Activated CD4-positive, alpha-beta T cell treated with anti-CD3 and anti-CD28 coated beads, Interleukin-2, amount 10 ng/mL, durations not matched to agents 24 days and 14 days (primary cell): ENCODE data around the gene IFNW1. TPM values are rescaled to one million over a fixed set of nuclear protein-coding genes. Genes with fewer than 3 reads are reported as not detected.
"Not testable (repeated sequence)": the region's sequence is repeated elsewhere in the genome, so short reads cannot be mapped to it uniquely, and the experiment has no call there.

Source experiments
- DNase-seq: peaks from one replicate; pipeline ENCODE4 v3.0.0; 2022
- H3K27ac Mint-ChIP-seq: one replicate; pipeline ENCODE4 v1.8.0; 2022; ENCODE audit warnings: mild to moderate bottlenecking, mixed read lengths
- H3K27me3 Mint-ChIP-seq: one replicate; pipeline ENCODE4 v1.8.0; 2022; ENCODE audit warnings: mixed read lengths
- H3K36me3 Mint-ChIP-seq: one replicate; pipeline ENCODE4 v1.8.0; 2022; ENCODE audit warnings: low read depth, mild to moderate bottlenecking, mixed read lengths
- H3K4me1 Mint-ChIP-seq: one replicate; pipeline ENCODE4 v1.8.0; 2021; ENCODE audit warnings: mixed read lengths
- H3K4me3 Mint-ChIP-seq: one replicate; pipeline ENCODE4 v1.8.0; 2022; ENCODE audit warnings: mild to moderate bottlenecking, moderate library complexity, mixed read lengths
- H3K9me3 Mint-ChIP-seq: one replicate; pipeline ENCODE4 v1.8.0; 2021; ENCODE audit warnings: mixed read lengths
- intact Hi-C: fragments of 100-400 bp; cut with micrococcal nuclease; formaldehyde crosslinking; loops from one replicate; pipeline ENCODE4 v1.15.1; 2023
- total RNA-seq: library from RNA; stranded (reverse); gene quantifications from 2 replicates; pipeline ENCODE4 v1.2.3, GENCODE V29; 2022

Gene IFNW1
- total RNA-seq: not detected in 2 replicates

DNA sequence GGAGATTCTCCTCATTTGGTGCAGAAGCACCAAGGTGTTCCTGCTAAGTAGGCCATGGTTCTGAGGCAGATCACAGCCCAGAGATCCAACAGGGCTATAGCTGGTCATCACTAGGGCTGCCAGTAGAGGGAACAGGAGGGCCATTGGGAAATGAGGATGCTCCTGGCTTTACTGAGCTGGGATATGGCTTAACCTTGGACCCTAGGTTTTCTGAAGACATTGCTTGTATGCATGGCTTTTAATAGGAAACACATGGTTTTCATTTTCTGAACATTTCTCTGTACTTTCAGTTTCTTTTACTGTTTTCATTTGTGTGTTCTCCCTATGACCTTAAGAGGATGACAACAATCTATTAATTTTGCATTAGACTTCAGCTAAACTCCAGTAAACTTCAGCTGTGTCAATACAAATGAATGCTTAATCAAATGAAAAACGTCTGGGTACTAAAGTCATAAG lies at the start of gene IFNW1:
IFNW1 (minus strand) TSS at position 406 of the 456 bp plus-strand sequence; CDS start at position 144, 262 bp downstream.
- peaks cover 8% of the 10 kb centered on the region for H3K27me3 Mint-ChIP-seq
- intact Hi-C loops: no loop called here
- H3K36me3 Mint-ChIP-seq: peaks cover 5% of the 10 kb centered on the region
- DNase-seq: no peak
- no peak within 1 kb of the TSS for H3K27ac Mint-ChIP-seq
- peaks cover 25% of the 10 kb centered on the region for H3K4me1 Mint-ChIP-seq
- H3K9me3 Mint-ChIP-seq: peaks cover 15% of the 10 kb centered on the region
- H3K4me3 Mint-ChIP-seq: no peak within 1 kb of the TSS

DNA sequence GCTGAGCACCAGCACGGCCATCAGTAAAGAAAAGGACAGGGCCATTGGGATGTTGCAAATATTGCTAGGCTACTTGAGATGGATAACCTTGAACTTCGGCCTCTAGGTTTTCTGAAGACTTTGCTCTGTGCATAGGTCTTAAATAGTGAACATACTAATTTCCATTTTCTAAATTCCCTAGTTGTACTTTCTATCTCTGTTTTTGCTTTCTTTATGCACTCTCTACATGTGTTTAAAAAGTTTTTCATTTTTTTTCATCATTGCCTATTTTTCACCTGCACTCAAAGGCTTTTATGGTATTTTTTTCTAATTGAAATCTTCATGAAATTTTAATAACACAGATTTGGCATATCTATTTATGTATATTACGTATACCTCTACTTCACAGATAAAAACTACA lies 45.9 kb upstream of the IFNW1 start, which contains the start of gene IFNA4:
IFNA4 (minus strand) TSS at position 101 of the 400 bp plus-strand sequence; CDS start at position 45, 56 bp downstream.
- H3K4me1 Mint-ChIP-seq, H3K9me3 Mint-ChIP-seq, H3K4me3 Mint-ChIP-seq, H3K36me3 Mint-ChIP-seq, intact Hi-C loops, H3K27ac Mint-ChIP-seq, DNase-seq: not testable (repeated sequence)
- peaks cover 24% of the 10 kb centered on the region for H3K27me3 Mint-ChIP-seq

DNA sequence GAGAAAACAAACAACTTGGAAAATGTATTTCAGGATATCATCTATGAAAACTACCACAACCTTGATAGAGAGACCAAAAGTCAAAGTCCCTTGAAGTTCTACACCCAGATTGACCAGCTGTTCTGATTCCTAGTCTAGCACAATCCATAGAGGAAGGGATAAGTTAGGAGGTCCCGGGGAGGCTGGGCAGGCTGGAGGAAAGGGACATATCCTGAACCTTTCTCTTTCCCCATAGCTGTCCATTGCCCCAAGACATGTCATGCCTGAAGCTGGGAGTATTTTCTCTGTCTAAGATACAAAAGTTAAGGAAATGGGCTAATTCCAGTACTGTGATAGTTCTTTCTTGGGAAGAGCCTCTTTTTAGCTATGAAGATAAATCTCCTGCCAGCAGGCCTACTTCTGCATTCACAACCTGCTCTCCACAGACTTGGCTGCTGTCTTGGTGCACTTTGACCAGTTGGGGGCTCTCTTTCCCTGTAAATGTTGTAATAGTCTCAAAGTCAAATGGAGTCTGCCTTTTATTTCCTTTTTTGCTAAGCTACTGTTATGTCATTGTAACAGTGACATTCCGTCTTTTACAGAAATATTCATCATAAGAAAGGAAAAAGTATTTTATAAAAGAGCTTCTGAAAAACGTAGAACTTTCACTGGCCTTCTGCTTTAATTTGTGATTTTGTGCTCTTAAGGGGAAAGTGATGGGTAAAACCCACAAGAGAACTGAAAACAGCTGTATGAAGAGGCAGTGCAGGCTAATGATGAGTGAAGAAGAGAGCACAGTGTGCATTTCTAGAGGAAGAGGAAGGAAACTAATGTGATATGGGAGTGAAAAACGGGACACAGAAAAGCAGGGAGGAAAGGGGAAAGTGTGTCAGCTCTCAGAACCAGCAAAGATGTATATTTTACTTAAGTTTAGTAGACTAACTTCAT lies 41.4 kb upstream of the IFNW1 start:
- peaks cover 19% of the 10 kb centered on the region for H3K27me3 Mint-ChIP-seq
- H3K27ac Mint-ChIP-seq, H3K4me1 Mint-ChIP-seq, intact Hi-C loops, H3K4me3 Mint-ChIP-seq, H3K36me3 Mint-ChIP-seq, H3K9me3 Mint-ChIP-seq: not testable (repeated sequence)
- peak; percentile 77 for DNase-seq

DNA sequence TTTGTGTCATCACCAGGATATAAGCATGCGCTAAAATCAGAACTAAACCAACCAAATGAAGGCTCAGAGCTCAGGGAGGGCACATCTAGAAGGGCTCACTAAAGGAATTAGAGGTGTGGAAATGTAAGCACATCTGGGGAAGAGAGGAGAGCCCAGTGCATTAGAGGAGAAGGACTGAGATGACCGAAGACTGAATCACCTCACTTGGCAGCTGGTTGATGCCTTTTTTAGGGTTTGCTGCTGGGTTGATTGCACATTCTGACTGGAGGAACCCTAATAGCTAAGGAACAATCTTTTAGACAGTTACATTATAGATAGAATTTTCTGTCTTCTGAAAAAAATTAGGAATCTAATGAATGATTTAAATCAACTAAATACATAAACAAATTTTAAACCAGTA lies 33.0 kb upstream of the IFNW1 start:
- DNase-seq: peak; percentile 45
- no peaks in the 10 kb centered on the region for H3K4me1 Mint-ChIP-seq
- peaks cover 46% of the 10 kb centered on the region for H3K27me3 Mint-ChIP-seq
- intact Hi-C loops: no loop called here
- H3K9me3 Mint-ChIP-seq: no peaks in the 10 kb centered on the region
- H3K27ac Mint-ChIP-seq: no peak overlapping the region
- H3K4me3 Mint-ChIP-seq: no peak overlapping the region
- no peaks in the 10 kb centered on the region for H3K36me3 Mint-ChIP-seq

DNA sequence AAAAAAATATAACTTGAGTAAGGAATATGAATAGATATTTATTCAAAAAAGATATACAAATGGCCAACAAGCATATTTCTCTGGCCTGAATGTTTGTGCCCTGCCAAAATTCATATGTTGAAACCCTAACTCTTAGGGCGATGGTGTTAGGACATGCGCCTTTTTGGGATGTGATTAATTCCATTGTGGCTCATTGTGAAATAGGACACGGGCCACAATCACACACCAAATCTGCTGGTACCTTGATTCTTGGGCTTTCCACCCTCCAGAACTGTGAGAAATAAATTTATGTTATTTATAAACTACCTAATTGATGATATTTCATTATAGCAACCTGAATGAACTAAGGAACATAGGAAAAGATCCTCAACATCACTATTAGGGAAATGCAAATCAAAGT lies 30.5 kb upstream of the IFNW1 start:
- H3K9me3 Mint-ChIP-seq: no peaks in the 10 kb centered on the region
- H3K36me3 Mint-ChIP-seq: no peaks in the 10 kb centered on the region
- peaks cover 46% of the 10 kb centered on the region for H3K27me3 Mint-ChIP-seq
- no peak overlapping the region for H3K27ac Mint-ChIP-seq
- intact Hi-C loops: no loop called here
- H3K4me1 Mint-ChIP-seq: no peaks in the 10 kb centered on the region
- no peak for DNase-seq
- H3K4me3 Mint-ChIP-seq: no peak overlapping the region

DNA sequence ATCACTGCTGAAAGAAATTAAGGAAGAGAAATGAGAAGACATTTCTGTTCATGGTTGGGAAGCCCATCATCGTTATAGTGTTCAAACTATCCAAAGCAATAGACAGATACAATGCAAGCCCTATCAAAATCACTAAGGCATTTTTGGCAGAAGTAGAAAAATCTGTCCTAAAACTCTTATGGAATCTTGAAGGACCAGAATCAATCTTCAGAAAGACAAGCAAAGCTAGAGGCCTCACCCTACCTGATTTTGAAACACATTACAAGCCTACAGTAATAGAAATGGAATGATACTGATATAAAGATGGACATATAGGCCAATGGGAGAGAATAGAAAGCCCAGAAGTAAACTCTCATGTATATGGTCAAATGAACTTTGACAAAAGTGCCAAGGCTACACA lies 29.7 kb upstream of the IFNW1 start:
- Mint-ChIP-seq H3K27ac (no peak overlapping the region), H3K4me3 (no peak overlapping the region), H3K27me3 (peaks cover 46% of the 10 kb centered on the region), H3K4me1 (no peaks in the 10 kb centered on the region), H3K9me3 (no peaks in the 10 kb centered on the region), H3K36me3 (no peaks in the 10 kb centered on the region)
- no peak for DNase-seq
- intact Hi-C loops: no loop called here

DNA sequence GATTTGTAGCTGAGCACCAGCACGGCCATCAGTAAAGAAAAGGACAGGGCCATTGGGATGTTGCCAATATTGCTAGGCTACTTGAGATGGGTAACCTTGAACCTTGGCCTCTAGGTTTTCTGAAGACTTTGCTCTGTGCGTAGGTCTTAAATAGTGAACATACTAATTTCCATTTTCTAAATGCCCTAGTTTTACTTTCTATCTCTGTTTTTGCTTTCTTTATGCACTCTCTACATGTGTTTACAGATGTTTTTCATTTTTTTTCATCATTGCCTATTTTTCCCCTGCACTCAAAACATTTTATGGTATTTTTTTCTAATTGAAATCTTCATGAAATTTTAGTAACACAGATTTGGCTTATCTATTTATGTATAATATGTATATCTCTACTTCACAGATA lies 24.9 kb upstream of the IFNW1 start, which contains the start of gene IFNA21:
IFNA21 (minus strand) TSS at position 101 of the 400 bp plus-strand sequence; CDS start at position 53, 48 bp downstream.
- H3K4me1 Mint-ChIP-seq: peaks cover 13% of the 10 kb centered on the region
- H3K36me3 Mint-ChIP-seq, H3K9me3 Mint-ChIP-seq, intact Hi-C loops, H3K27ac Mint-ChIP-seq, H3K4me3 Mint-ChIP-seq, DNase-seq: not testable (repeated sequence)
- peaks cover 34% of the 10 kb centered on the region for H3K27me3 Mint-ChIP-seq

DNA sequence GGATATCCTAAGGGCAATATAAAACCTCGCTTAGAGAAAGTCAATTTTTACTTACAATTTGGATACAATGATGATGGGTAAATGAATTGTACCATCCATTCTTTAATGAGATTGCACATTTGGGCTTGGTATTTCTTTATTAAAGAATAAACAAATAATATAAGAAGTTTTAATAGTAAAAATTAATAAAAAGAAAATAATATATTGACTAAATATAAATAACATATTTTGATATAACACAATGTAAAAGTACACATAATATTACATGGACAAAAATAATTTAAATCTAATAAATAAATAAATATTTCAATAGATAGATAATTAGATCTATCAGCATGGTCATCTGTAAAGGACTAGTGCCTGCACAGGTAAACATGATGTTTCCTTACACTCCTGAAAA lies 23.9 kb upstream of the IFNW1 start:
- Mint-ChIP-seq H3K27ac (no peak overlapping the region), H3K27me3 (peaks cover 25% of the 10 kb centered on the region), H3K4me1 (peaks cover 22% of the 10 kb centered on the region), H3K9me3 (peaks cover 9% of the 10 kb centered on the region), H3K36me3 (peaks cover 5% of the 10 kb centered on the region), H3K4me3 (no peak overlapping the region)
- intact Hi-C loops: no loop called here
- DNase-seq: no peak

DNA sequence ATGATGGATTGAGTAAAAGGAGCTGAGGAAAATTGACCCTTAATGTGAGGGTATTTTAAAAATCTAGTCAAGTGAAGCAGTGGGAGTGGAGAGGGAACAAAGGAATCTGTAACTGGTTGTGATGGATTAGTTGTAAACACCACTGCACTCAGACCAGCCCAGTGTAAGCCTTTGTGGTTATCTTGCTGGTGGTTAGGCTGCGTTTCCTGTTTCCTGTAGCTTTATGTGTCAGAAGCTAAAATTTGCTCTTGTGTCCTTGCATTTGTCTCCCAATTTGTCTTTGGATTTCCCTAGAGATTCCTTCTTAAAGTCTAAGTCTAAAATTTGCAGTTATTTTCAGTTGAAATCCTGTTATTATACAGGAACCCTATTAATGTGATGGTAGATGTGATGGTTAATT lies 18.5 kb upstream of the IFNW1 start:
- peak; percentile 82 for DNase-seq
- Mint-ChIP-seq H3K4me1 (peaks cover 41% of the 10 kb centered on the region), H3K27ac (no peak overlapping the region), H3K36me3 (peaks cover 6% of the 10 kb centered on the region), H3K27me3 (peaks cover 1% of the 10 kb centered on the region), H3K9me3 (peaks cover 12% of the 10 kb centered on the region), H3K4me3 (peak overlapping the region; percentile 72)
- intact Hi-C loops: no loop called here

DNA sequence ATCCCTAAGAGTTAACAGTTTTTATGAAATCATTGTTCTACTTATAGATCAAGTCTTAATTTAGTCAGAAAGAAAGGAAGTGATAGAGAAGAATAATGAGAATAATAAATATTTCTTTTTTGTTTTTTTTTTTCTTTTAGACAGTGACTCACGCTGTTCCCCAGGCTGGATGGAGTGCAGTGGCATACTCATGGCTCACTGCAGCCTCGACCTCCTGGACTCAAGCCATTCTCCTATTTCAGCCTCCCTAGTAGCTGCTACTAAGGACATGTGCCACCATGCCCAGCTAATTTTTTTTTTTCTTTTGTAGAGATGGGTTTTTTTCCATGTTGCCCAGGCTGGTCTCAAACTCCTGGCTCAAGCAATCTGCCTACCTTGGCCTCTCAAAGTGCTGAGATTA lies 13.9 kb upstream of the IFNW1 start:
- H3K27ac Mint-ChIP-seq: no peak overlapping the region
- H3K36me3 Mint-ChIP-seq: peaks cover 2% of the 10 kb centered on the region
- intact Hi-C loops: no loop called here
- peaks cover 3% of the 10 kb centered on the region for H3K9me3 Mint-ChIP-seq
- H3K4me1 Mint-ChIP-seq: peaks cover 25% of the 10 kb centered on the region
- peaks cover 13% of the 10 kb centered on the region for H3K27me3 Mint-ChIP-seq
- H3K4me3 Mint-ChIP-seq: no peak overlapping the region
- DNase-seq: no peak

DNA sequence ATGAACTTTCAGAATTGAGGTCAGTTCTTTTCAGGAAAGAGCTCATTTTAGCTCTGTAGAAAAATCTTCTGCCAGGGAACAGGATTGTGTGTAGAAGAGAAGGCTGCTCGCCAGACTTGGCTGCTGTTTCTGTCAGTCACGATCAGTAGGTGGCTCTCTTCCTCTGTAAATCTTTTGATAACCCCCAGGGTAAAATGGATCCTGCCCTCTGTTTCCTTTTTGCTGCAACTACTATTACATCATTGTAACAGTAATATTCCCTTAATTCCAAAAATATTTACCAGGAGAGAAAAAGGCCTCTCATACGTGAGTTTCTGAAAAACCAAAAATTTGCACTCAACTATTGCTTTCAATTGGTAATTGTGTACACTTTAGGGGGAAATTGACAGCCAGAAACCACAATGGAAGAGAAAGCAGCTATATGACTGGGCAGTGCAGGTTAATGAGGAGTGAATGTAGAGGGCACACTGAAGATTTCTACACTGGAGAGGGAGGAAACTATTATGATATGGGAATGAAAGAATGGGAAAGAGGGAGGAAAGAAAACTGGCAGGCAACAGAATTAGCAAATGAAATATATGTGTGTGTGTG lies 12.5 kb upstream of the IFNW1 start:
- peak; percentile 74 for DNase-seq
- intact Hi-C loops: no loop called here
- Mint-ChIP-seq H3K4me1 (peaks cover 16% of the 10 kb centered on the region), H3K36me3 (peaks cover 2% of the 10 kb centered on the region), H3K4me3 (no peak overlapping the region), H3K27ac (peak overlapping the region; percentile 8), H3K27me3 (peaks cover 20% of the 10 kb centered on the region), H3K9me3 (peaks cover 8% of the 10 kb centered on the region)

DNA sequence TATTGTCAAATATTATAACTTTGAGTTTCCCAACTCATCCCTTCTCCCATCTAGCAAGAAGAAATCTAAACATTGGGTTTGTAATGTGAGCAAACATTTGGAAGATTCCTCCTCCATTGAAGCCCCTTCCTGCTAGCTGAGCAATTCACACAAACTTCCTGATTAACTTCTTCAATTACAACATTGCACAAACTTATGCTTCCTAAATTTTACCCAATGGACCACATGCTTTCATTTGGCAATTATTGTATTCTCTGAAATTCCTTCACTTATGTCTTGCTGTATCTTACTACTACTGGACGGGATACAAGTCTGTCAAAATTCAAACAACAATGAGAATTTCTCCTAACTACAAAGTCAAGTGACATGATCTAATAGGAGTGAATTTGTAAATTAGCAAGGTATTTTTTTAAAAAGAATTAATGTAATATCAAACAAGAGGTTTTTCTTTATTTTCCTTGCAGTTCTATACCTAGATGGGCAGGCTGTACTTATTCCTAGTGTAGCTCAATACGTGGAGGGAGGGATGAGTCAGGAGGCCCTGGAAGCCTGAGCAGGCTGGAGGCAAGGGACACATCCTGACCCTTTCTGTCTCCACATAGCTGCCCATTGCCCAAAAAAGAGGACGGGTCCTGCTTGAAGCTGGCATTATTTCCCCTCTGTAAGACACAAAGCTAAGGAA lies 11.8 kb upstream of the IFNW1 start:
- Mint-ChIP-seq H3K27me3 (peaks cover 20% of the 10 kb centered on the region), H3K4me3 (no peak overlapping the region), H3K27ac (no peak overlapping the region), H3K36me3 (peaks cover under 1% of the 10 kb centered on the region), H3K4me1 (peaks cover 13% of the 10 kb centered on the region), H3K9me3 (peaks cover 7% of the 10 kb centered on the region)
- intact Hi-C loops: no loop called here
- no peak for DNase-seq

DNA sequence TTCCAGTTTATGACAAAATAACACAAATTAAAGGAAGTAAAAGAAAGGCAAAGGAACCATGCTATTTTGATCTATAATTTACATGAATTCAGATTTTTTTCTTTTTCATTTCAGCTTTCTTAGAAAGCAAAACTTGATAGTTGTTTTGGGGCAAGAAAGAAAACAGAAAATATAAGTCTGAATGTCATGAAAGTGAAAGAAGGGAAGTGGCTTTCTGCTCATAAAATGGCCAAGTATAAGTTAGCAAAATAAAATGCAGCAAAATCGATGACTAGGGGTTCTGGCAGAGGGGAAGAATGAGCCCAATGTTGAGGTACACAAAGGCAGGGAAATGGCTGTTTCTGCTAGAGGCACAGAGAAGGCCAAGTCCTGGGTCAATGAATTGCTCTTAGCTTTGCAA lies 3.0 kb upstream of the IFNW1 start:
- peak; percentile 69 for DNase-seq
- peak overlapping the region; percentile 72 for H3K27ac Mint-ChIP-seq
- H3K36me3 Mint-ChIP-seq: peaks cover 14% of the 10 kb centered on the region
- H3K4me3 Mint-ChIP-seq: peak overlapping the region; percentile 59
- peaks cover 25% of the 10 kb centered on the region for H3K4me1 Mint-ChIP-seq
- intact Hi-C loops: no loop called here
- peaks cover 32% of the 10 kb centered on the region for H3K9me3 Mint-ChIP-seq
- peaks cover 4% of the 10 kb centered on the region for H3K27me3 Mint-ChIP-seq

DNA sequence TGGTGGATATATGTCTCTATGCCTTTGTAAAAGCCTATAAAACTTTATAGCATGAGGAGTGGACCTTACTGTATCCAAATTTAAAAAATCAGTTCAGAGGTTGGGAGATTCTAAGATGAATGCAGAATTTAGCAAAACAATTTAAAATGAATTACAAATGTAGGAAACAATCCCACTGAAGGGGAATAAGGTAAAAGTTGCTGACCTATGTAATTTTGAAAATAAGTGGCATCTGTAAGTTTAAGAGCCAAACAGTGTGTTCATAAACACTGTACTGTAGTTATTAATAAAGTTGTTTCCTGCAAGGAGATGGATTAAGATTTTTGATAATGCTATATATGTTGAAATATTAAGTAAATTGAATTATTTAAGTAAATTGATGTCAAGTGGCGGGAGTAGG lies 4.6 kb downstream of the IFNW1 start:
- H3K36me3 Mint-ChIP-seq: no peaks in the 10 kb centered on the region
- H3K27me3 Mint-ChIP-seq: peaks cover 24% of the 10 kb centered on the region
- no peak overlapping the region for H3K4me3 Mint-ChIP-seq
- peaks cover 8% of the 10 kb centered on the region for H3K9me3 Mint-ChIP-seq
- no peak for DNase-seq
- intact Hi-C loops: no loop called here
- peaks cover 9% of the 10 kb centered on the region for H3K4me1 Mint-ChIP-seq
- H3K27ac Mint-ChIP-seq: no peak overlapping the region
